ENCODE data around the gene IVNS1ABP. TPM values are rescaled to one million over a fixed set of nuclear protein-coding genes. Genes with fewer than 3 reads are reported as not detected.
"Not testable (repeated sequence)": the region's sequence is repeated elsewhere in the genome, so short reads cannot be mapped to it uniquely, and the experiment has no call there.

Gene IVNS1ABP
- total RNA-seq, 1 donor from 2014 or later: 88.6 TPM

GRCh38 chr1:185260611-185261010 is 56.4 kb downstream of the IVNS1ABP start:
- Histone ChIP-seq H3K36me3 (no peaks in the 10 kb centered on the region), H3K4me1 (no peaks in the 10 kb centered on the region), H3K9me3 (no peaks in the 10 kb centered on the region), H3K27me3 (no peaks in the 10 kb centered on the region), H3K27ac (no peak overlapping the region), H3K4me3 (no peak overlapping the region)
- no peak for TF ChIP-seq CTCF (IDR thresholded peaks at IDR 0.05)
- intact Hi-C loops (cut with DNase I): no loop called here
- ATAC-seq: no peak
- no peak for DNase-seq

DNA sequence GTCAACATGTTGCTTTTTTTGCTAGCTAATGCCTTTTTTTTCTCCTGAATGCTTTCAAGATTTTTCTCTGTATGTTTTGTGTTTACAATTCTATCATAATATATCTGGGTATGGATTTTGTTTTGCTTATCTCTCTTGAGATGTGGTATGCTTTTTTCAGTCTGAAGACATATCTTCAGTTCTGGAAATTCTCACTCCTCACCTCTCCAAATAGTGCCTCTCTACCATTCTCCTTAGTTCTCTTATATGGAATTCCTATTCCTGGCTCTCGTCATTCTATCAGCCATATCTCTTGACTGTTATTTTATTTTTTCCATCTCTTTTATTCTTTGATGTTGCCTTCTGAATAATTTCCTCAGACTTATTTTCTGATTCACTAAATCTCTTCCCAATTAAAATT is 58.4 kb downstream of the IVNS1ABP start:
- Histone ChIP-seq H3K4me1 (no peaks in the 10 kb centered on the region), H3K27ac (no peak overlapping the region), H3K27me3 (no peaks in the 10 kb centered on the region), H3K4me3 (no peak overlapping the region), H3K9me3 (no peaks in the 10 kb centered on the region), H3K36me3 (no peaks in the 10 kb centered on the region)
- DNase-seq (no peak), ATAC-seq (no peak)
- intact Hi-C loops (cut with DNase I): no loop called here
- no peak for TF ChIP-seq CTCF (IDR thresholded peaks at IDR 0.05)

- no peak for DNase-seq
- intact Hi-C loops (cut with DNase I): no loop called here
Observed at GRCh38 chr1:185257950-185258208, 59.2 kb downstream of the IVNS1ABP start.

DNA sequence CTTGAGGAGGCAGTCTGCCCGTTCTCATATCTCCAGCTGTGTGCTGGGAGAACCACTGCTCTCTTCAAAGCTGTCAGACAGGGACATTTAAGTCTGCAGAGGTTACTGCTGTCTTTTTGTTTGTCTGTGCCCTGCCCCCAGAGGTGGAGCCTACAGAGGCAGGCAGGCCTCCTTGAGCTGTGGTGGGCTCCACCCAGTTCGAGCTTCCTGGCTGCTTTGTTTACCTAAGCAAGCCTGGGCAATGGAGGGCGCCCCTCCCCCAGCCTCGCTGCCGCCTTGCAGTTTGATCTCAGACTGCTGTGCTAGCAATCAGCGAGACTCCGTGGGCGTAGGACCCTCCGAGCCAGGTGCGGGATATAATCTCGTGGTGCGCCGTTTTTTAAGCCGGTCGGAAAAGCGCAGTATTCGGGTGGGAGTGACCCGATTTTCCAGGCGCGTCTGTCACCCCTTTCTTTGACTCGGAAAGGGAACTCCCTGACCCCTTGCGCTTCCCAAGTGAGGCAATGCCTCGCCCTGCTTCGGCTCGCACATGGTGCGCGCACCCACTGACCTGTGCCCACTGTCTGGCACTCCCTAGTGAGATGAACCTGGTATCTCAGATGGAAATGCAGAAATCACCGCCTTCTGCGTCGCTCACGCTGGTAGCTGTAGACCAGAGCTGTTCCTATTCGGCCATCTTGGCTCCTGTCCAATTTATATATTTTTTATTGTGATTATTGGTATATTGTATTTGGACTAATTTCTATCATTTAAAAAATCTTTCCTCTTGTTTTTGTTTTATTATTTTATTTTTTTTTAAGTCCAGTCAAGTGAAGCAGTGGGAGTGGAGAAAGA is 59.7 kb downstream of the IVNS1ABP start:
- H3K27me3 ChIP-seq; DNase-seq; ATAC-seq; intact Hi-C loops (cut with DNase I); H3K27ac ChIP-seq; H3K4me3 ChIP-seq; H3K36me3 ChIP-seq; H3K4me1 ChIP-seq; H3K9me3 ChIP-seq: not testable (repeated sequence)

More at GRCh38 chr1:185257950-185258208, 59.2 kb downstream of the IVNS1ABP start:
- no peaks in the 10 kb centered on the region for H3K27me3 ChIP-seq
- H3K36me3 ChIP-seq: no peaks in the 10 kb centered on the region
- no peak overlapping the region for H3K4me3 ChIP-seq
- no peak for ATAC-seq
- H3K4me1 ChIP-seq: no peaks in the 10 kb centered on the region
- no peak overlapping the region for H3K27ac ChIP-seq
- no peaks in the 10 kb centered on the region for H3K9me3 ChIP-seq
- no peak for TF ChIP-seq CTCF (IDR thresholded peaks at IDR 0.05)

GRCh38 chr1:185255595-185255994 is 61.4 kb downstream of the IVNS1ABP start:
- H3K36me3 ChIP-seq; H3K4me1 ChIP-seq; DNase-seq; H3K27ac ChIP-seq; intact Hi-C loops (cut with DNase I); H3K9me3 ChIP-seq; H3K27me3 ChIP-seq; ATAC-seq; H3K4me3 ChIP-seq: not testable (repeated sequence)

DNA sequence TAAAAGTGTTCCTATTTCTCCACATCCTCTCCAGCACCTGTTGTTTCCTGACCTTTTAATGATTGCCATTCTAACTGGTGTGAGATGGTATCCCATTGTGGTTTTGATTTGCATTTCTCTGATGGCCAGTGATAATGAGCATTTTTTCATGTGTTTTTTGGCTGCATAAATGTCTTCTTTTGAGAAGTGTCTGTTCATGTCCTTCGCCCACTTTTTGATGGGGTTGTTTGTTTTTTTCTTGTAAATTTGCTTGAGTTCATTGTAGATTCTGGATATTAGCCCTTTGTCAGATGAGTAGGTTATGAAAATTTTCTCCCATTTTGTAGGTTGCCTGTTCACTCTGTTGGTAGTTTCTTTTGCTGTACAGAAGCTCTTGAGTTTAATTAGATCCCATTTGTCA is 64.6 kb downstream of the IVNS1ABP start:
- H3K36me3 ChIP-seq; DNase-seq; H3K4me3 ChIP-seq; ATAC-seq; H3K4me1 ChIP-seq; H3K27ac ChIP-seq; intact Hi-C loops (cut with DNase I); H3K27me3 ChIP-seq; H3K9me3 ChIP-seq: not testable (repeated sequence)

DNA sequence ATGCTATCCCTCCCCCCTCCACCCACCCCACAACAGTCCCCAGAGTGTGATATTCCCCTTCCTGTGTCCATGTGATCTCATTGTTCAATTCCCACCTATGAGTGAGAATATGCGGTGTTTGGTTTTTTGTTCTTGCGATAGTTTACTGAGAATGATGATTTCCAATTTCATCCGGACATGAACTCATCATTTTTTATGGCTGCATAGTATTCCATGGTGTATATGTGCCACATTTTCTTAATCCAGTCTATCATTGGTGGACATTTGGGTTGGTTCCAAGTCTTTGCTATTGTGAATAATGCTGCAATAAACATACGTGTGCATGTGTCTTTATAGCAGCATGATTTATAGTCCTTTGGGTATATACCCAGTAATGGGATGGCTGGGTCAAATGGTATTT is 65.1 kb downstream of the IVNS1ABP start:
- H3K27me3 ChIP-seq; intact Hi-C loops (cut with DNase I); H3K4me3 ChIP-seq; ATAC-seq; H3K27ac ChIP-seq; H3K36me3 ChIP-seq; H3K4me1 ChIP-seq; DNase-seq; H3K9me3 ChIP-seq: not testable (repeated sequence)

- H3K4me1 ChIP-seq: no peaks in the 10 kb centered on the region
- DNase-seq (no peak), ATAC-seq (no peak)
- TF ChIP-seq CTCF (IDR thresholded peaks at IDR 0.05): no peak
- H3K4me3 ChIP-seq: no peak overlapping the region
- H3K36me3 ChIP-seq: no peaks in the 10 kb centered on the region
- intact Hi-C loops (cut with DNase I): no loop called here
- no peak overlapping the region for H3K27ac ChIP-seq
- H3K9me3 ChIP-seq: no peaks in the 10 kb centered on the region
- no peaks in the 10 kb centered on the region for H3K27me3 ChIP-seq
Observed at GRCh38 chr1:185250063-185250462, 67.0 kb downstream of the IVNS1ABP start.
